H9 (cell line): ENCODE measurements around the gene SART1. TPM values are rescaled to one million over a fixed set of nuclear protein-coding genes. Genes with fewer than 3 reads are reported as not detected.

Experiments used
- DNase-seq: peaks from one replicate; pipeline ENCODE4 v3.0.0-alpha.2; 2017
- H2AFZ ChIP-seq: one replicate; pipeline ENCODE4 v1.6.1; 2013; ENCODE audit warnings: mild to moderate bottlenecking, low read length, control low read depth, moderate library complexity
- H2AK5ac ChIP-seq: 2 replicates; pipeline ENCODE4 v1.6.1; 2013; ENCODE audit warnings: low read length, control low read depth, mixed read lengths; ENCODE audit not compliant: insufficient read length
- H2BK120ac ChIP-seq: one replicate; pipeline ENCODE4 v1.6.1; 2013; ENCODE audit warnings: low read depth, mild to moderate bottlenecking, low read length, control low read depth, inconsistent platforms; ENCODE audit not compliant: poor library complexity, severe bottlenecking
- H2BK12ac ChIP-seq: 2 replicates; pipeline ENCODE4 v1.6.1; 2013; ENCODE audit warnings: low read length, control low read depth, mixed read lengths, low read depth; ENCODE audit not compliant: insufficient read length
- H2BK15ac ChIP-seq: 2 replicates; pipeline ENCODE4 v1.6.1; 2013; ENCODE audit warnings: low read depth, low read length, control low read depth
- H2BK20ac ChIP-seq: one replicate; pipeline ENCODE4 v1.6.1; 2013; ENCODE audit warnings: low read depth, mild to moderate bottlenecking, low read length, control low read depth, inconsistent platforms; ENCODE audit not compliant: poor library complexity, severe bottlenecking
- H2BK5ac ChIP-seq: 2 replicates; pipeline ENCODE4 v1.6.1; 2013; ENCODE audit warnings: low read length, control low read depth, mixed read lengths; ENCODE audit not compliant: insufficient read length
- H3K14ac ChIP-seq: 2 replicates; pipeline ENCODE4 v1.6.1; 2013; ENCODE audit warnings: low read length, control low read depth; ENCODE audit not compliant: insufficient read depth
- H3K18ac ChIP-seq: 2 replicates; pipeline ENCODE4 v1.6.1; 2013; ENCODE audit warnings: low read depth, mild to moderate bottlenecking, mixed read lengths, low read length, control low read depth; ENCODE audit not compliant: insufficient read length
- H3K23ac ChIP-seq: 2 replicates; pipeline ENCODE4 v1.6.1; 2013; ENCODE audit warnings: low read length, control low read depth, mixed read lengths, low read depth; ENCODE audit not compliant: insufficient read length
- H3K23me2 ChIP-seq: 2 replicates; pipeline ENCODE4 v1.6.1; 2013; ENCODE audit warnings: low read depth, mild to moderate bottlenecking, mixed read lengths, low read length, control low read depth; ENCODE audit not compliant: insufficient read length, poor library complexity, severe bottlenecking
- H3K27ac ChIP-seq: 2 replicates; pipeline ENCODE4 v1.5.1; 2013; ENCODE audit warnings: low read length, control low read depth, mixed read lengths, low read depth; ENCODE audit not compliant: insufficient read length
- H3K27me3 ChIP-seq: 2 replicates; pipeline ENCODE4 v1.6.1; 2013; ENCODE audit warnings: low read length, control low read depth, inconsistent platforms; ENCODE audit not compliant: insufficient read depth
- H3K4ac ChIP-seq: 2 replicates; pipeline ENCODE4 v1.6.1; 2013; ENCODE audit warnings: low read depth, mild to moderate bottlenecking, control low read depth, inconsistent platforms, low read length, moderate library complexity
- H3K4me1 ChIP-seq: 2 replicates; pipeline ENCODE4 v1.6.1; 2013; ENCODE audit warnings: low read length, control low read depth, inconsistent platforms; ENCODE audit not compliant: insufficient read depth
- H3K4me2 ChIP-seq: 2 replicates; pipeline ENCODE4 v1.6.1; 2013; ENCODE audit warnings: low read length, control low read depth, mixed read lengths; ENCODE audit not compliant: insufficient read length, insufficient read depth
- H3K56ac ChIP-seq: 2 replicates; pipeline ENCODE4 v1.6.1; 2013; ENCODE audit warnings: low read depth, mild to moderate bottlenecking, mixed read lengths, low read length, control low read depth; ENCODE audit not compliant: insufficient read length
- H3K79me1 ChIP-seq: 2 replicates; pipeline ENCODE4 v1.6.1; 2013; ENCODE audit warnings: low read depth, mild to moderate bottlenecking, moderate library complexity, low read length, control low read depth, inconsistent platforms; ENCODE audit not compliant: insufficient read depth, poor library complexity, severe bottlenecking
- H3K79me2 ChIP-seq: 2 replicates; pipeline ENCODE4 v1.6.1; 2013; ENCODE audit warnings: low read length, control low read depth, inconsistent platforms; ENCODE audit not compliant: insufficient read depth
- H3K9ac ChIP-seq: 2 replicates; pipeline ENCODE4 v1.6.1; 2013; ENCODE audit warnings: low read length, control low read depth, mixed read lengths; ENCODE audit not compliant: insufficient read length; ENCODE audit errors: extremely low read depth
- H3K9me3 ChIP-seq: one replicate; pipeline ENCODE4 v1.6.1; 2013; ENCODE audit warnings: low read depth, low read length, inconsistent platforms; ENCODE audit not compliant: control insufficient read depth
- H3T11ph ChIP-seq: one replicate; pipeline ENCODE4 v1.6.1; 2013; ENCODE audit warnings: mild to moderate bottlenecking, low read length, control low read depth, inconsistent platforms
- H4K20me1 ChIP-seq: one replicate; pipeline ENCODE4 v1.6.1; 2013; ENCODE audit not compliant: control insufficient read depth, insufficient read length, insufficient read depth
- H4K5ac ChIP-seq: 2 replicates; pipeline ENCODE4 v1.6.1; 2013; ENCODE audit warnings: low read depth, mild to moderate bottlenecking, mixed read lengths, low read length, control low read depth; ENCODE audit not compliant: insufficient read length
- H4K8ac ChIP-seq: replicated peaks from 2 replicates; pipeline ENCODE4 v1.6.1; 2013; ENCODE audit warnings: low read length, control low read depth, mixed read lengths, low read depth; ENCODE audit not compliant: insufficient read length
- H4K91ac ChIP-seq: 2 replicates; pipeline ENCODE4 v1.6.1; 2013; ENCODE audit warnings: low read depth, mild to moderate bottlenecking, moderate library complexity, mixed read lengths, low read length, control low read depth; ENCODE audit not compliant: insufficient read length
- H3K27ac Mint-ChIP-seq, 3 experiments: 2 replicates in 2 of 3; 3 replicates in 1 of 3; pipeline ENCODE4 v1.8.0; 2020 to 2021; ENCODE audit warnings: mixed read lengths in 3 of 3, mild to moderate bottlenecking in 1 of 3, moderate library complexity in 1 of 3
- H3K27me3 Mint-ChIP-seq: 2 replicates; pipeline ENCODE4 v1.8.0; 2021; ENCODE audit warnings: low read depth, mild to moderate bottlenecking, moderate library complexity, mixed read lengths
- H3K36me3 Mint-ChIP-seq, 3 experiments: 2 replicates in 2 of 3; 3 replicates in 1 of 3; pipeline ENCODE4 v1.8.0; 2020 to 2021; ENCODE audit warnings: low read depth in 3 of 3, mixed read lengths in 3 of 3; ENCODE audit not compliant: insufficient read depth in 1 of 3
- H3K4me1 Mint-ChIP-seq, 2 experiments: 2 replicates each; pipeline ENCODE4 v1.8.0; 2020; ENCODE audit warnings: mixed read lengths in 2 of 2
- H3K4me3 Mint-ChIP-seq, 2 experiments: 2 replicates in 1 of 2; 3 replicates in 1 of 2; pipeline ENCODE4 v1.8.0; 2020 to 2021; ENCODE audit warnings: mild to moderate bottlenecking in 2 of 2, mixed read lengths in 2 of 2, moderate library complexity in 1 of 2
- H3K9me3 Mint-ChIP-seq, 2 experiments: 2 replicates in 1 of 2; 3 replicates in 1 of 2; pipeline ENCODE4 v1.8.0; 2020; ENCODE audit warnings: mild to moderate bottlenecking in 2 of 2, mixed read lengths in 2 of 2, moderate library complexity in 1 of 2
- CTCF ChIP-seq: fragments of 200-600 bp; sonication (generic); conservative IDR thresholded peaks from 3 replicates; pipeline ENCODE4 v1.8.0; 2021; ENCODE audit warnings: antibody characterized with exemption, mild to moderate bottlenecking
- WGBS: extraction: QIAGEN DNeasy Blood & Tissue Kit; methylation state at CpG from one replicate; pipeline ENCODE4 v1.1.7; 2013; ENCODE audit warnings: missing lambda C conversion rate, low lambda C conversion rate, mixed read lengths; ENCODE audit not compliant: insufficient read length; ENCODE audit errors: extremely low coverage; 5-methylcytosine and 5-hydroxymethylcytosine counted together
- total RNA-seq: library from RNA; stranded (reverse); gene quantifications from 2 replicates; pipeline ENCODE4 v1.2.1, GENCODE V29; 2021

Gene SART1
- total RNA-seq, 1 experiment from 2014 or later: 52.0 TPM

- Mint-ChIP-seq H3K27ac (peak overlapping the region in 1 of 3 experiments; percentile 68; a peak in 2 of 7 replicates), H3K27me3 (no peaks in the 10 kb centered on the region; the same call in 1 of the 2 replicates)
- DNase-seq: no peak
Observed at GRCh38 chr11:66007201-66007634, 45.7 kb downstream of the SART1 start.

More at GRCh38 chr11:66007201-66007634, 45.7 kb downstream of the SART1 start:
- Histone ChIP-seq H4K20me1 (no peaks in the 10 kb centered on the region), H4K8ac (no peak overlapping the region), H4K91ac (no peak overlapping the region), H2BK15ac (no peak overlapping the region), H2AK5ac (no peak overlapping the region), H3K56ac (no peak overlapping the region), H2BK20ac (no peak overlapping the region), H3K14ac (no peak overlapping the region), H3K4ac (no peak overlapping the region), H3T11ph (no peak overlapping the region), H3K27me3 (peaks cover 4% of the 10 kb centered on the region; the same call in 1 of the 2 replicates), H3K4me2 (no peak overlapping the region), H3K9ac (no peak overlapping the region), H3K18ac (no peak overlapping the region), H2BK5ac (no peak overlapping the region), H2BK120ac (no peak overlapping the region), H3K23ac (no peak overlapping the region), H2BK12ac (no peak overlapping the region), H3K4me1 (no peaks in the 10 kb centered on the region), H4K5ac (no peak overlapping the region), H3K79me1 (no peaks in the 10 kb centered on the region), H3K9me3 (no peaks in the 10 kb centered on the region), H3K23me2 (peaks cover 11% of the 10 kb centered on the region), H2AFZ (no peak overlapping the region), H3K27ac (no peak overlapping the region), H3K79me2 (peaks cover 3% of the 10 kb centered on the region; the same call in 1 of the 2 replicates)
- TF ChIP-seq CTCF: no peak
- Mint-ChIP-seq H3K4me3 (no peak overlapping the region), H3K4me1 (peaks cover 24 to 37% of the 10 kb centered on the region in 2 experiments), H3K36me3 (peaks cover 8 to 30% (median 23%) of the 10 kb centered on the region in 3 experiments; a peak in 6 of 7 replicates), H3K9me3 (no peaks in the 10 kb centered on the region)
- no CpG with 5 or more reads among the region's 5 CpGs for WGBS
